HL-60 (cell line): Measurements from ENCODE around the gene EPHA6.

Experiments
- DNase-seq, 2 experiments: peaks; one replicate each; pipeline ENCODE4 v3.0.0-alpha.2; 2010 to 2020; ENCODE audit warnings: low read depth in 1 of 2, low spot score in 1 of 2
- H3K27ac ChIP-seq: fragments of 250-450 bp; sonication (Bioruptor Pico); replicated peaks from 2 replicates; pipeline ENCODE4 v1.5.1; 2020; ENCODE audit warnings: mild to moderate bottlenecking, moderate library complexity
- H3K27me3 ChIP-seq: fragments of 250-450 bp; sonication (Bioruptor Pico); 2 replicates; pipeline ENCODE4 v1.5.1; 2021; ENCODE audit warnings: mild to moderate bottlenecking, moderate library complexity; ENCODE audit not compliant: insufficient read depth, poor library complexity, severe bottlenecking
- H3K4me3 ChIP-seq: replicated peaks from 2 replicates; pipeline ENCODE4 v1.5.1; 2011; ENCODE audit warnings: mild to moderate bottlenecking, control low read depth, low read length; ENCODE audit not compliant: insufficient read depth
- GABPA ChIP-seq: IDR thresholded peaks from 2 replicates; pipeline ENCODE4 v1.6.1; 2012; ENCODE audit warnings: low read depth
- POLR2AphosphoS5 ChIP-seq: IDR thresholded peaks from 2 replicates; pipeline ENCODE4 v1.6.1; 2012; ENCODE audit warnings: low read depth
- SPI1 ChIP-seq: IDR thresholded peaks from 2 replicates; pipeline ENCODE4 v1.6.1; 2012; ENCODE audit warnings: low read depth, mild to moderate bottlenecking, borderline replicate concordance
- TF ChIP-seq, protein P1 (sequence below): IDR thresholded peaks from one replicate; pipeline ENCODE4 v1.5.1; 2011; ENCODE audit warnings: low read length, control low read depth, inconsistent platforms; ENCODE audit not compliant: insufficient read depth
- TF ChIP-seq, protein P2 (sequence below): IDR thresholded peaks from 2 replicates; pipeline ENCODE4 v1.6.1; 2012; ENCODE audit warnings: low read depth; ENCODE audit not compliant: insufficient replicate concordance

The EPHA6 gene

DNA sequence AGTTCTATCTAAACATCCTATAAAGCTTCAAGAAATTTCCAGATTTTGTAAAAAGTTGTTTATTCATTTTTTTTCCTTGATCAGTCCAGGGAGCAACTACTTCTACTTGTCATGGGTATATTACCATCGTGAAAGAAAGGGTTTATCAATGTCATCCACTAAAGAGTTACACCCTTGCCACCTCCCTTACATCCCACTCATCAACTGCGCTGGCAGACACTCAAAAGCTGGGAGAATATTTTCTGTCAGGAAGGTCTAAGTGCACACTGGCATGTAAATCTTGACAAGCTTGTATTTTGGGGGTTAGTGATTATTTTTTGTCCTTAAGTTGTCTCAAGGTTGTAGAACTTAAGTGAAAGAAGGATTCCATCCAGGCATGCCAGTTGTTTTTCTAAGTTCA, 761.8 kb downstream of the EPHA6 start:
- no peak for DNase-seq
- no peak overlapping the region for H3K27ac ChIP-seq
- H3K27me3 ChIP-seq = no peaks in the 10 kb centered on the region
- H3K4me3 ChIP-seq = no peak overlapping the region
- TF ChIP-seq, protein P1, sequence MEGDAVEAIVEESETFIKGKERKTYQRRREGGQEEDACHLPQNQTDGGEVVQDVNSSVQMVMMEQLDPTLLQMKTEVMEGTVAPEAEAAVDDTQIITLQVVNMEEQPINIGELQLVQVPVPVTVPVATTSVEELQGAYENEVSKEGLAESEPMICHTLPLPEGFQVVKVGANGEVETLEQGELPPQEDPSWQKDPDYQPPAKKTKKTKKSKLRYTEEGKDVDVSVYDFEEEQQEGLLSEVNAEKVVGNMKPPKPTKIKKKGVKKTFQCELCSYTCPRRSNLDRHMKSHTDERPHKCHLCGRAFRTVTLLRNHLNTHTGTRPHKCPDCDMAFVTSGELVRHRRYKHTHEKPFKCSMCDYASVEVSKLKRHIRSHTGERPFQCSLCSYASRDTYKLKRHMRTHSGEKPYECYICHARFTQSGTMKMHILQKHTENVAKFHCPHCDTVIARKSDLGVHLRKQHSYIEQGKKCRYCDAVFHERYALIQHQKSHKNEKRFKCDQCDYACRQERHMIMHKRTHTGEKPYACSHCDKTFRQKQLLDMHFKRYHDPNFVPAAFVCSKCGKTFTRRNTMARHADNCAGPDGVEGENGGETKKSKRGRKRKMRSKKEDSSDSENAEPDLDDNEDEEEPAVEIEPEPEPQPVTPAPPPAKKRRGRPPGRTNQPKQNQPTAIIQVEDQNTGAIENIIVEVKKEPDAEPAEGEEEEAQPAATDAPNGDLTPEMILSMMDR = no peak
- TF ChIP-seq GABPA (no peak), SPI1 (no peak), POLR2AphosphoS5 (no peak)
- TF ChIP-seq, protein P2, sequence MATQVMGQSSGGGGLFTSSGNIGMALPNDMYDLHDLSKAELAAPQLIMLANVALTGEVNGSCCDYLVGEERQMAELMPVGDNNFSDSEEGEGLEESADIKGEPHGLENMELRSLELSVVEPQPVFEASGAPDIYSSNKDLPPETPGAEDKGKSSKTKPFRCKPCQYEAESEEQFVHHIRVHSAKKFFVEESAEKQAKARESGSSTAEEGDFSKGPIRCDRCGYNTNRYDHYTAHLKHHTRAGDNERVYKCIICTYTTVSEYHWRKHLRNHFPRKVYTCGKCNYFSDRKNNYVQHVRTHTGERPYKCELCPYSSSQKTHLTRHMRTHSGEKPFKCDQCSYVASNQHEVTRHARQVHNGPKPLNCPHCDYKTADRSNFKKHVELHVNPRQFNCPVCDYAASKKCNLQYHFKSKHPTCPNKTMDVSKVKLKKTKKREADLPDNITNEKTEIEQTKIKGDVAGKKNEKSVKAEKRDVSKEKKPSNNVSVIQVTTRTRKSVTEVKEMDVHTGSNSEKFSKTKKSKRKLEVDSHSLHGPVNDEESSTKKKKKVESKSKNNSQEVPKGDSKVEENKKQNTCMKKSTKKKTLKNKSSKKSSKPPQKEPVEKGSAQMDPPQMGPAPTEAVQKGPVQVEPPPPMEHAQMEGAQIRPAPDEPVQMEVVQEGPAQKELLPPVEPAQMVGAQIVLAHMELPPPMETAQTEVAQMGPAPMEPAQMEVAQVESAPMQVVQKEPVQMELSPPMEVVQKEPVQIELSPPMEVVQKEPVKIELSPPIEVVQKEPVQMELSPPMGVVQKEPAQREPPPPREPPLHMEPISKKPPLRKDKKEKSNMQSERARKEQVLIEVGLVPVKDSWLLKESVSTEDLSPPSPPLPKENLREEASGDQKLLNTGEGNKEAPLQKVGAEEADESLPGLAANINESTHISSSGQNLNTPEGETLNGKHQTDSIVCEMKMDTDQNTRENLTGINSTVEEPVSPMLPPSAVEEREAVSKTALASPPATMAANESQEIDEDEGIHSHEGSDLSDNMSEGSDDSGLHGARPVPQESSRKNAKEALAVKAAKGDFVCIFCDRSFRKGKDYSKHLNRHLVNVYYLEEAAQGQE = no peak

DNA sequence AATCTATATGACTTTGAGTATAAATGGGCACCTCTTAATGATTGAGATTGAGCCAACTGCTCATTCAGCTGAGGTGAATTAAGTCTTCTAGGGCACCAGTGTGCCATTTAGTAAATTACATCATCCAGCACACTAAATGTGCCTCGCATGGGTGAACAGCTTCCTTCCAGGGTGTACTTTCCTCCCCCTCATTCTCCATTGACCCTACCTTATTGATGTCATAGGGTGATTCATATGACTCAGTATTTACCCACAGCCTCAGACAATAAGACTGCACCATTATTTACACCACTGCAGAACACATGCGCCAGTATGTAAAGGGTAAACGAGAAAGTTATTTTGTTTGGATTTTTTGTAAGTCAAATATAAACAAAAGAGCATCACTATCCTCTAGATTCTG, 765.0 kb downstream of the EPHA6 start:
- TF ChIP-seq, protein P1 = no peak
- TF ChIP-seq POLR2AphosphoS5 = no peak
- DNase-seq = no peak
- Histone ChIP-seq H3K27ac (no peak overlapping the region), H3K4me3 (no peak overlapping the region), H3K27me3 (no peaks in the 10 kb centered on the region)

DNA sequence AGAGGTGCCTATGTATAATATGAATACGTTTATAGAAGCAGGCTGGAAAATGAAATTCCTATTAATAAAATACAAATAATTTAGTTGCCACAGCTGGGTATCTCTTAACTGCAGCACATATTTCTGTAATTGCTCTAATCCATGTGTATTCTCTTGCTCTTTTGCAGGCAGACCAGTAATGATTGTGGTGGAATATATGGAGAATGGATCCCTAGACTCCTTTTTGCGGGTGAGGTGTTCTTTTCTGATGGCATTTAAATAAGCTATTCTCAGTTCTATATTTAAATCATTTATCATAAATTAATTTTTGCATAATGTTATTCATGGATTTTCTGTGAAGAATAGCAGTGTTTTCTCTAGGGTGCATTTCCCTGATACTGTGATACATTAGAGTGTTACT, 796.2 kb downstream of the EPHA6 start:
- TF ChIP-seq, protein P2 = no peak
- TF ChIP-seq GABPA = no peak
- H3K27me3 ChIP-seq = no peaks in the 10 kb centered on the region

DNA sequence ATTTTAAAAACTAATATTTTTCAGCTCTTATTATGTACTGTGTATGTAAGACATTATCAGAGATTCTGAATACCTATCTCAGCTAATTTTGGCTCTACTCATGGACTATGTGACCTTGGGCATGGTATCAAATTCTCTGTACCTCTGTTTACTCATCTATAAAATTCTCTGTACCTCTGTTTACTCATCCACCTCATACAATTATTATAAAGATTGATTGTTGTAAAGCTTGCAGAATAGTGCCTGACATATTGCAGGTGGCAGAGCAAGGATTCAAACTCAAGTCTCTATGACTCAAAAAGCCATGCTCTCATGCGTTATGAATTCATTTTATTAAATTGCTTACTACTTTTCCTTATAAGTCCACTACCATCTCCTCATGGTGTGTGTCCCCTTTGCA, 798.2 kb downstream of the EPHA6 start:
- no peak overlapping the region for H3K27ac ChIP-seq
- H3K27me3 ChIP-seq = no peaks in the 10 kb centered on the region
- no peak overlapping the region for H3K4me3 ChIP-seq
- no peak for TF ChIP-seq POLR2AphosphoS5
- TF ChIP-seq, protein P1 = no peak
- TF ChIP-seq, protein P2 = no peak
- no peak for TF ChIP-seq SPI1
- TF ChIP-seq GABPA = no peak
- no peak for DNase-seq

More for the DNA sequence above, 796.2 kb downstream of the EPHA6 start:
- Histone ChIP-seq H3K4me3 (no peak overlapping the region), H3K27ac (no peak overlapping the region)
- DNase-seq = no peak
